Dermis blood vessel endothelial cell (primary cell): ENCODE measurements around the gene ARRB1. TPM values are rescaled to one million over a fixed set of nuclear protein-coding genes. Genes with fewer than 3 reads are reported as not detected.
"Not testable (repeated sequence)": the region's sequence is repeated elsewhere in the genome, so short reads cannot be mapped to it uniquely, and the experiment has no call there.

Experiments
- DNase-seq: peaks from one replicate; pipeline ENCODE4 v3.0.0; 2010
- total RNA-seq: library from RNA; depleted of rRNA; stranded (reverse); fragments of >200 nt; gene quantifications from 2 replicates; pipeline ENCODE4 v1.2.3, GENCODE V29; 2014

The ARRB1 gene
- total RNA-seq, 1 donor from 2014 or later: 223 TPM

- DNase-seq: no peak
Observed at GRCh38 chr11:75298191-75298975, 53.1 kb downstream of the ARRB1 start.

- peak; percentile 30 for DNase-seq
Observed at GRCh38 chr11:75293903-75294302, 57.6 kb downstream of the ARRB1 start.

GRCh38 chr11:75292943-75293342, 58.5 kb downstream of the ARRB1 start:
- DNase-seq: peak; percentile 79

- DNase-seq: no peak
Observed at GRCh38 chr11:75291741-75292140, 59.7 kb downstream of the ARRB1 start.

- DNase-seq: no peak
Observed at GRCh38 chr11:75289919-75290318, 61.5 kb downstream of the ARRB1 start.

GRCh38 chr11:75289511-75289760, 62.0 kb downstream of the ARRB1 start:
- no peak for DNase-seq

DNA sequence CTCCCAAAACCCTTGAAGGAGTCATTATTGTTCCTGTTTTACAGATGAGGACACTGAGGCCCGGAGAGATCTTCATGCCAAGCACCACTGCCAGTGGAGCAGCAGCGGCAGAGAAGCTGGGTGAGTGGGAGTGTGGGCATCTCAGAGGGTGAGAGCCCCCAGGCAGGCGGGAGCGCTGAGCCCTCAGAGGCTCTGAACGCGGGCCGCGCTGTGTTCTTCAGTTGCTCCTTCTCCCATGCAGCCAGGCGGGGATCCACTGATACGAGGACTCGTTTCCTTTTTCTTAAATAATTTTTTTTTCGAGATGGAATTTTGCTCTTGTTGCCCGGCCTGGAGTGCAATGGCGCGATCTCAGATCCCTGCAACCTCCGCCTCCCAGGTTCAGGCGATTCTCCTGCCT, 63.9 kb downstream of the ARRB1 start:
- DNase-seq: no peak

- peak; percentile 27 for DNase-seq
Observed at GRCh38 chr11:75286826-75287465, 64.5 kb downstream of the ARRB1 start.

DNA sequence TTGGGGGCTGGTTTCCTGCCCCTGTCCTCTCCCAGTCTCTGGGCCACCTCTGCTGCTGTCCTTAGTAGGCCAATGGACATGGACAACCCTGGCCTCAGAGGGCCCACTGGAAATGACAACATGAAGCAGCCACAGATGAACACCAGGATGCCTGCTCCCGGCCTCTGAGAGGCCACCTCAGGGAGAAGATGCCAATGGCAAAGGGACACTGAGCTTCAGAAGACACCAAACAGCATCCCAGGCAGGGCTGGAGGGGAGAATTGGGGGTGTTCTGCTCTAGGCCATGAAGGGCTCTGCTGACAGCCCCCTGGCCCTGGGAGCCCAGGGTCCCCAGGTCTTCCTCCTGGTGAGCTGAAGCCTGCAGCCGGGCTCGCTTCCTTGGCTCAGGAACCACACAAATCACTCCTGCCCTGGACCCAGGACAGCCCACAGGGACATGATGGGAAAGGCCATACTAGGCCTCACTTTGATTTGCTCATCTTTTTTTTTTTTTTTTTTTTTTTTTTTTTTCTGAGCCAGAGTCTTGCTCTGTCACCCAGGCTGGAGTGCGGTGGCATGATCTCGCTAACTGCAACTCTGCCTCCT, 65.6 kb downstream of the ARRB1 start:
- no peak for DNase-seq

GRCh38 chr11:75283391-75283931, 68.0 kb downstream of the ARRB1 start:
- DNase-seq: no peak

- DNase-seq: no peak
Observed at GRCh38 chr11:75281469-75282095, 69.9 kb downstream of the ARRB1 start.

- DNase-seq: peak; percentile 56
Observed at GRCh38 chr11:75280770-75281468, 70.5 kb downstream of the ARRB1 start.

- DNase-seq: peak; percentile 92
Observed at GRCh38 chr11:75280227-75280701, 71.2 kb downstream of the ARRB1 start.

GRCh38 chr11:75279273-75279672, 72.2 kb downstream of the ARRB1 start:
- DNase-seq: no peak

DNA sequence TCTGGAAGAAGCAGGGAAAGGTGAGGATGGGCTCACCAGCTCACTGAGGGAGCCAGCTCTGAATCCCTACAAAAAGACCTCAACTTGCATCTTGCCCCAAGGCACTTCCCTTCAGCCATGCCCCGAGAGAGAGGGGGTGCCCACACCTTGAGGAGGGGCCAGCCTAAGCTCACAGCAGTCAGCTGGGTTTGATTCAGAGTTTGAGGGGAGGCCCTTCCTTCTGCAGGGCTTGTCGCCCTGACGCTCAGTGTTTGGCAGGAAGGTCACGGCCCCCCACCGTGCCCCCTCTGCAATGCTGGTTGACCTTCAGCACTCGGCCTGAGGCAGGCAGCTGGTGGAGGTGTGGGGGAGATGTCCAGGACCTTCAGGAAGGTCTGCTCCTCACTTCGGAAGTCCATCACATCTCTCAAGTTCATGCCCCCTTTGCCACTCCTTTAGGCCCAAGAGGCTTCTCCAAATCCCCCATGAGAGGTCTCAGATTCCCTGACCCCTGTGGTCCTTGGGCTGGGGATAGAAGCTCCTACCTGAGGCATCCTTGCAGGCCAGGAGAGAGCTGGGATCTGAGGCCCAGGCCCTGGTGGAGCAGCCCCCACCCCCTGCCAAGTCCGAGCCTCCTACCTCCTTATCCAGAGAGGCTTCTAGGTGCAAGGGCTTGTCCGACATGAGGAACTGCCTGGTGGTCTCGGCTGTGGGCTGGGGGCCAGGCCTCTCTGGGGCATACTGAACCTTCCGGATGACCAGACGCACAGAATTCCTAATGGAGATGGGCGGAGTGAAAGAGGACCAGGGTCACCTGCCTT, 73.3 kb downstream of the ARRB1 start:
- no peak for DNase-seq

DNA sequence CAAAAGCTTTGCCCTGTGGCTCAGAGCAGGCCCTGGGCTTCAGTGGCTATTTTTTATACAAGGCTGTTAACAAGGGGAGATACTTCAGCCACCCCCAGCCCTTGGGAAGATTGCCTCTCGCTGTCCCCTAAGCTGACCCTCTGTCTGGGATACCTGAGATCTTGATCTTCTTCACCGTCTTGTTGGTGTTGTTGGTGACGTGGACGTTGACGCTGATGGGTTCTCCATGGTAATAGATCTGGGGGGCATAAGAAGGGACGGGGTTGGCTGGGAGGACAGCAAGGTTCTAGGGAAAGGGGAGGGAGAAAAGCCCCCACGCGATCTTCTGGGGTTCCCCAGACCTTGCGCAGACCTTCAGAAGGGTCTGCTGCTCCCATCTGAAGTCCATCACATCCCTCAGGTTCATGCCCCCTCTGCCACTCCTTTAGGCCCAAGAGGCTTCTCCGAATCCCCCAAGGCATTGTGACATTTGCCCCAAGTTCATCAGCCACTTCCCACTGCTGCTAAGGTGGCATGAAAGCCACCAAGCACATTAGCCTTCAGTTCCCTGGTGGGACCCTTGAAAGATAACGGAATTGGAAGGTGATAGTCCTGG, 74.2 kb downstream of the ARRB1 start:
- DNase-seq: no peak

GRCh38 chr11:75276686-75277085, 74.8 kb downstream of the ARRB1 start:
- DNase-seq: no peak

- no peak for DNase-seq
Observed at GRCh38 chr11:75276186-75276585, 75.3 kb downstream of the ARRB1 start.

DNA sequence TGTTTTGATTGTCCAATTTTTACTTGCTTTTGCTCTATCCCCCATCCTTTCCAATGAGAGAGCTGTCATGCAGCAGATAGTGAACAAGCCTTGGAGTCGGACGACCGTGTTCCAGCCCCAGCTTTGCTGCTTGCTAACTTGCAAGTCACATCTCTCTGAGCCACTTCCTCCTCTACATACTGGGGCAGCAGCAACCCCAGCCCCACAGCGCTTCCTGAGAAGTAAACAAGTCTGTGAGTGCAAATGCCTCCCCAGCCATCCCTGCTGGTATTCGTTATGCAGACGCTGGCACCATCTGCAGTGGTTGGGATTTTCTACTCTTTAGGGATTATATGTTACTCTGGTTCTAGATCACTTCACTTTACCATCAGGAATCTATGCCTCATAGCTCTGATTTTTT, 75.9 kb downstream of the ARRB1 start:
- peak; percentile 90 for DNase-seq

DNA sequence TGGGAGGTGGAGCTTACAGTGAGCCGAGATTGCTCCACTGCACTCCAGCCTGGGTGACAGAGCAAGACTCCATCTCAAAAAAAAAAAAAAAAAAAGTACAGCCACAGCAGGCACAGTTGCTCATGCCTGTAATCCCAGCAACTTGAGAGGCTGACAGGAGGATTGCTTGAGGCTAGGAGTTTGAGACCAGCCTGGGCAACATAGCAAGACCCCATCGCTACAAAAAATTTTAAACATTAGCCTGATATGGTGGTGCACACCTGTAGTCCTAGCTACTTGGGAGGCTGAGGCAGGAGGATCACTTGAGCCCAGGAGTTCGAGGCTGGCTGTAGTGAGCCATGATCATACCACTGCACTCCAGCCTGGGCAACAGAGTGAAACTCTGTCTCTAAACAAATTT, 76.7 kb downstream of the ARRB1 start:
- not testable (repeated sequence) for DNase-seq
